Common myeloid progenitor, CD34-positive (primary cell): ENCODE measurements around the gene GABARAP.

Experiments
- CTCF ChIA-PET: fragments of 350-600 bp; sonication (Branson Sonifier 250); formaldehyde crosslinking; loops from one replicate; lab custom pipeline; 2021; ENCODE audit warnings: antibody characterized with exemption; lab: Charles Lee
- POLR2A ChIA-PET: fragments of 350-600 bp; sonication (Branson Sonifier 250); formaldehyde crosslinking; loops from one replicate; lab custom pipeline; 2021; ENCODE audit warnings: antibody characterized with exemption; lab: Charles Lee
- DNase-seq, 3 donors: peaks; one replicate each; pipeline versions ENCODE4 v3.0.0 to v3.0.0-alpha.2; 2013
- H3K27ac ChIP-seq, 2 experiments: 1 replicate in 1 of 2; 2 replicates in 1 of 2; pipeline ENCODE4 v1.7.0; 2013; ENCODE audit warnings: inconsistent platforms in 2 of 2, low read length in 2 of 2, mild to moderate bottlenecking in 2 of 2, low read depth in 1 of 2, moderate library complexity in 1 of 2; ENCODE audit not compliant: severe bottlenecking in 2 of 2, insufficient read depth in 1 of 2, poor library complexity in 1 of 2
- H3K27me3 ChIP-seq, 5 experiments: replicated peaks in 2 of 5; 1 replicate in 3 of 5; 2 replicates in 2 of 5; pipeline versions ENCODE4 v1.6.1 to v1.7.0; 2013; ENCODE audit warnings: low read length in 4 of 5, mild to moderate bottlenecking in 2 of 5, moderate library complexity in 2 of 5, inconsistent platforms in 1 of 5; ENCODE audit not compliant: insufficient read depth in 5 of 5, control insufficient read depth in 4 of 5
- H3K36me3 ChIP-seq, 4 experiments: 1 replicate in 2 of 4; 2 replicates in 2 of 4; pipeline versions ENCODE4 v1.6.1 to v1.7.0; 2013; ENCODE audit warnings: low read length in 3 of 4, control low read depth in 1 of 4, mild to moderate bottlenecking in 1 of 4; ENCODE audit not compliant: control insufficient read depth in 4 of 4, insufficient read depth in 4 of 4
- H3K4me1 ChIP-seq, 4 experiments: 1 replicate in 3 of 4; 2 replicates in 1 of 4; pipeline versions ENCODE4 v1.6.1 to v1.7.1; 2013; ENCODE audit warnings: low read length in 3 of 4, mild to moderate bottlenecking in 3 of 4, control low read depth in 1 of 4, inconsistent platforms in 1 of 4, moderate library complexity in 1 of 4; ENCODE audit not compliant: control insufficient read depth in 4 of 4, insufficient read depth in 4 of 4; ENCODE audit errors: control extremely low read depth in 1 of 4
- H3K4me3 ChIP-seq, 7 experiments: 1 replicate in 4 of 7; 2 replicates in 3 of 7; pipeline versions ENCODE4 v1.5.1 to v1.7.0; 2013; ENCODE audit warnings: mild to moderate bottlenecking in 7 of 7, low read length in 6 of 7, moderate library complexity in 6 of 7, inconsistent platforms in 2 of 7, low read depth in 2 of 7, control low read depth in 1 of 7; ENCODE audit not compliant: insufficient read depth in 4 of 7, control insufficient read depth in 1 of 7; ENCODE audit errors: extremely low read depth in 1 of 7
- H3K9me3 ChIP-seq, 5 experiments: 1 replicate in 4 of 5; 2 replicates in 1 of 5; pipeline versions ENCODE4 v1.6.1 to v1.7.1; 2013; ENCODE audit warnings: low read length in 4 of 5, mild to moderate bottlenecking in 2 of 5, inconsistent platforms in 1 of 5, low read depth in 1 of 5, moderate library complexity in 1 of 5; ENCODE audit not compliant: control insufficient read depth in 4 of 5, insufficient read depth in 2 of 5; ENCODE audit errors: control extremely low read depth in 1 of 5
- WGBS: methylation state at CpG from one replicate; pipeline ENCODE4 v1.1.5; 2013; ENCODE audit not compliant: insufficient coverage; 5-methylcytosine and 5-hydroxymethylcytosine counted together

Gene GABARAP

GRCh38 chr17:7232114-7232513 is 10.1 kb downstream of the GABARAP start:
- Histone ChIP-seq H3K27ac (no peak overlapping the region), H3K9me3 (no peaks in the 10 kb centered on the region), H3K27me3 (no peaks in the 10 kb centered on the region), H3K4me1 (peaks cover under 1 to 49% (median 33%) of the 10 kb centered on the region in 4 experiments), H3K36me3 (peaks cover 4 to 65% (median 36%) of the 10 kb centered on the region in 4 experiments), H3K4me3 (peak overlapping the region in 2 of 7 experiments; percentile 20 to 82)
- POLR2A ChIA-PET = no interaction called here
- DNase-seq = no peak
- 91% methylated on average over 4 of the region's 5 CpGs for WGBS
- CTCF ChIA-PET = interaction anchor here (1.2 to 10.2 kb wide), 2 partner anchors 8 to 12 kb away, joined by 3 to 75 read pairs; partner anchors contain the start of genes ACADVL and DLG4

- ChIA-PET CTCF (interaction anchor here (1.3 to 10.2 kb wide), 2 partner anchors 9 to 15 kb away, joined by 3 to 75 read pairs; partner anchors contain the start of genes ACADVL and DLG4), POLR2A (no interaction called here)
- 97% methylated on average over 14 of the region's 19 CpGs for WGBS
These were observed 12.7 kb downstream of the GABARAP start for GRCh38 chr17:7229504-7229903.

GRCh38 chr17:7228920-7229319 is 13.3 kb downstream of the GABARAP start:
- Histone ChIP-seq H3K4me3 (no peak overlapping the region), H3K27me3 (no peaks in the 10 kb centered on the region), H3K4me1 (peaks cover 0 to 21% (median 16%) of the 10 kb centered on the region in 4 experiments), H3K36me3 (peaks cover 9 to 69% (median 46%) of the 10 kb centered on the region in 4 experiments), H3K27ac (no peak overlapping the region), H3K9me3 (no peaks in the 10 kb centered on the region)
- WGBS = 98% methylated on average over 10 of the region's 14 CpGs
- POLR2A ChIA-PET = no interaction called here
- no peak for DNase-seq
- CTCF ChIA-PET = interaction anchor here (10.2 kb wide), 1 partner anchor 9 kb away, joined by 75 read pairs; the partner anchor contains the start of genes ACADVL and DLG4

More at GRCh38 chr17:7229504-7229903, 12.7 kb downstream of the GABARAP start:
- Histone ChIP-seq H3K27me3 (no peaks in the 10 kb centered on the region), H3K9me3 (no peaks in the 10 kb centered on the region), H3K36me3 (peaks cover 9 to 65% (median 43%) of the 10 kb centered on the region in 4 experiments), H3K4me3 (no peak overlapping the region), H3K4me1 (peaks cover 0 to 23% (median 17%) of the 10 kb centered on the region in 4 experiments), H3K27ac (no peak overlapping the region)
- no peak for DNase-seq

- DNase-seq = no peak
- Histone ChIP-seq H3K4me3 (no peak overlapping the region), H3K9me3 (no peaks in the 10 kb centered on the region), H3K27ac (no peak overlapping the region), H3K4me1 (peaks cover 0 to 5% (median 1%) of the 10 kb centered on the region in 4 experiments), H3K36me3 (peaks cover 13 to 88% (median 64%) of the 10 kb centered on the region in 4 experiments), H3K27me3 (no peaks in the 10 kb centered on the region)
- POLR2A ChIA-PET = no interaction called here
- WGBS = 97% methylated on average over 29 of the region's 31 CpGs
- CTCF ChIA-PET = interaction anchor here (1.0 kb wide), 1 partner anchor 29 kb away, joined by 3 read pairs; no protein-coding TSS in a partner anchor
These were observed 15.2 kb downstream of the GABARAP start for GRCh38 chr17:7226721-7227710.

GRCh38 chr17:7225711-7226331 is 16.4 kb downstream of the GABARAP start:
- ChIA-PET CTCF (interaction anchor here (1.0 kb wide), 1 partner anchor 31 kb away, joined by 3 read pairs; no protein-coding TSS in a partner anchor), POLR2A (no interaction called here)
- DNase-seq = no peak
- Histone ChIP-seq H3K27me3 (no peaks in the 10 kb centered on the region), H3K36me3 (peaks cover 13 to 97% (median 72%) of the 10 kb centered on the region in 4 experiments), H3K4me1 (peaks cover 0 to 9% (median 7%) of the 10 kb centered on the region in 4 experiments), H3K27ac (peak overlapping the region in 1 of 2 experiments; percentile 25), H3K4me3 (no peak overlapping the region), H3K9me3 (no peaks in the 10 kb centered on the region)
- WGBS = 96% methylated on average over 15 of the region's 21 CpGs

- peaks cover 0 to 18% (median 15%) of the 10 kb centered on the region in 4 experiments for H3K4me1 ChIP-seq
- CTCF ChIA-PET = interaction anchor here (1.2 to 1.6 kb wide), 2 partner anchors 9 to 10 kb away, joined by 3 read pairs; no protein-coding TSS in a partner anchor
- no peak overlapping the region for H3K4me3 ChIP-seq
- peaks cover 13 to 86% (median 63%) of the 10 kb centered on the region in 4 experiments for H3K36me3 ChIP-seq
- H3K9me3 ChIP-seq = no peaks in the 10 kb centered on the region
- no peak overlapping the region for H3K27ac ChIP-seq
- no peak for DNase-seq
- H3K27me3 ChIP-seq = no peaks in the 10 kb centered on the region
- POLR2A ChIA-PET = no interaction called here
- 88% methylated on average over 7 of the region's 15 CpGs for WGBS
These were observed 17.6 kb downstream of the GABARAP start for GRCh38 chr17:7224661-7225111.
